Endothelial cell of umbilical vein (primary cell): ENCODE measurements around the gene CYP2E1. TPM values are rescaled to one million over a fixed set of nuclear protein-coding genes. Genes with fewer than 3 reads are reported as not detected.

Experiments used
- BruUV-seq: library from RNA; stranded (reverse); fragments of 400-500 nt; replicated peaks from 2 replicates; lab custom pipeline; 2021; lab: Mats Ljungman, UMichigan
- CTCF ChIA-PET: fragments of 300-600, 350-600 bp; sonication (Branson Sonifier 250); formaldehyde crosslinking; loops from one replicate; lab custom pipeline; 2021; ENCODE audit warnings: antibody characterized with exemption, inconsistent platforms; lab: Charles Lee
- POLR2A ChIA-PET: fragments of 300-600, 350-600 bp; sonication (Branson Sonifier 250); formaldehyde crosslinking; loops from one replicate; lab custom pipeline; 2021; ENCODE audit warnings: antibody characterized with exemption, inconsistent platforms; lab: Charles Lee
- DNase-seq: peaks from one replicate; pipeline ENCODE4 v3.0.0-alpha.2; 2011; ENCODE audit warnings: low read depth, low spot score
- FAIRE-seq: peaks from 2 replicates; lab custom pipeline; 2011; peaks lifted over from hg19 to GRCh38; lab: Jason Lieb, UNC
- H2AFZ ChIP-seq: 2 replicates; pipeline ENCODE4 v1.6.0; 2012; ENCODE audit warnings: low read depth, low read length, control low read depth, inconsistent platforms
- H3K27ac ChIP-seq: 2 replicates; pipeline ENCODE4 v1.5.1; 2011; ENCODE audit warnings: low read depth, mild to moderate bottlenecking, control low read depth, low read length, moderate library complexity; ENCODE audit not compliant: insufficient read depth
- H3K27me3 ChIP-seq, 2 experiments: 2 replicates each; pipeline versions ENCODE4 v1.6.0 to v1.6.1; 2011; ENCODE audit warnings: low read length in 2 of 2, mixed read lengths in 1 of 2; ENCODE audit not compliant: control insufficient read depth in 2 of 2, insufficient read depth in 2 of 2
- H3K36me3 ChIP-seq, 2 experiments: 2 replicates in 1 of 2; 3 replicates in 1 of 2; pipeline ENCODE4 v1.5.1; 2011; ENCODE audit warnings: low read length in 2 of 2, mild to moderate bottlenecking in 1 of 2, moderate library complexity in 1 of 2; ENCODE audit not compliant: control insufficient read depth in 2 of 2, insufficient read depth in 2 of 2; ENCODE audit errors: extremely low read depth in 1 of 2
- H3K4me1 ChIP-seq: 3 replicates; pipeline ENCODE4 v1.5.1; 2011; ENCODE audit warnings: mild to moderate bottlenecking, low read length; ENCODE audit not compliant: control insufficient read depth, insufficient read depth; ENCODE audit errors: extremely low read depth
- H3K4me2 ChIP-seq: 2 replicates; pipeline ENCODE4 v1.6.1; 2011; ENCODE audit warnings: low read length, control low read depth, mixed read lengths; ENCODE audit not compliant: insufficient read depth
- H3K4me3 ChIP-seq, 3 experiments: fragments of 200-600 bp in 1 of 3; sonication (generic), shearing (Covaris generic) in 1 of 3; replicated peaks in 1 of 3; 2 replicates each; pipeline ENCODE4 v1.5.1; 2011 to 2016; ENCODE audit warnings: control low read depth in 3 of 3, low read length in 3 of 3, mild to moderate bottlenecking in 2 of 3, inconsistent platforms in 1 of 3, low read depth in 1 of 3, moderate library complexity in 1 of 3; ENCODE audit not compliant: insufficient read depth in 1 of 3
- H3K79me2 ChIP-seq: 2 replicates; pipeline ENCODE4 v1.6.0; 2012; ENCODE audit warnings: low read length, inconsistent platforms; ENCODE audit not compliant: control insufficient read depth, insufficient read depth
- H3K9ac ChIP-seq: replicated peaks from 2 replicates; pipeline ENCODE3; 2011; ENCODE audit warnings: low read length, control low read depth; ENCODE audit not compliant: insufficient read depth; ENCODE audit errors: extremely low read depth
- H3K9me1 ChIP-seq: replicated peaks from 3 replicates; pipeline ENCODE4 v1.6.0; 2011; ENCODE audit warnings: mild to moderate bottlenecking, low read length; ENCODE audit not compliant: control insufficient read depth, insufficient read depth; ENCODE audit errors: extremely low read depth
- H3K9me3 ChIP-seq: replicated peaks from 2 replicates; pipeline ENCODE4 v1.5.1; 2012; ENCODE audit warnings: low read length, inconsistent platforms; ENCODE audit not compliant: control insufficient read depth, insufficient read depth
- H4K20me1 ChIP-seq: replicated peaks from 2 replicates; pipeline ENCODE3; 2011; ENCODE audit warnings: mild to moderate bottlenecking, low read length; ENCODE audit not compliant: control insufficient read depth, insufficient read depth; ENCODE audit errors: extremely low read depth
- CTCF ChIP-seq, 2 donors: IDR thresholded peaks; 1 replicate in 1 of 2; 2 replicates in 1 of 2; pipeline ENCODE4 v1.5.1; 2011; ENCODE audit warnings: low read length in 2 of 2, mild to moderate bottlenecking in 2 of 2, moderate library complexity in 2 of 2, control low read depth in 1 of 2, inconsistent platforms in 1 of 2, low read depth in 1 of 2; ENCODE audit not compliant: insufficient read depth in 1 of 2; ENCODE audit errors: extremely low read depth in 1 of 2
- EZH2 ChIP-seq: IDR thresholded peaks from 2 replicates; pipeline ENCODE4 v1.6.1; 2012; ENCODE audit warnings: borderline replicate concordance, low read depth, mild to moderate bottlenecking, moderate library complexity, low read length, inconsistent platforms; ENCODE audit not compliant: severe bottlenecking
- FOS ChIP-seq: IDR thresholded peaks from 2 replicates; pipeline ENCODE4 v1.6.1; 2011; ENCODE audit warnings: mild to moderate bottlenecking, low read length, moderate library complexity, borderline replicate concordance; ENCODE audit not compliant: insufficient read depth
- GATA2 ChIP-seq: IDR thresholded peaks from 2 replicates; pipeline ENCODE4 v1.7.0; 2011; ENCODE audit warnings: low read depth, mild to moderate bottlenecking, moderate library complexity, mixed read lengths, low read length; ENCODE audit not compliant: insufficient read length, insufficient read depth
- JUN ChIP-seq: IDR thresholded peaks from 2 replicates; pipeline ENCODE4 v1.6.1; 2011; ENCODE audit warnings: borderline replicate concordance, low read depth; ENCODE audit not compliant: insufficient read length, insufficient read depth
- MAX ChIP-seq: IDR thresholded peaks from 2 replicates; pipeline ENCODE4 v1.6.1; 2011; ENCODE audit not compliant: insufficient read depth, insufficient read length
- MYC ChIP-seq: IDR thresholded peaks from one replicate; pipeline ENCODE4 v1.6.1; 2011; ENCODE audit warnings: mild to moderate bottlenecking, low read depth, low read length
- POLR2A ChIP-seq: IDR thresholded peaks from 2 replicates; pipeline ENCODE4 v1.6.1; 2012; ENCODE audit warnings: low read depth, mild to moderate bottlenecking, control low read depth, low read length
- POLR2AphosphoS5 ChIP-seq: IDR thresholded peaks from 2 replicates; pipeline ENCODE4 v1.6.1; 2012; ENCODE audit warnings: low read depth, mild to moderate bottlenecking, control low read depth, low read length, moderate library complexity; ENCODE audit not compliant: insufficient read depth
- dilution Hi-C: fragments of 300-500 bp; cut with MboI; formaldehyde crosslinking; loops from one replicate; pipeline ENCODE4 v1.15.0; 2019; ENCODE audit warnings: low sequenced_read_pairs; ENCODE audit not compliant: extremely low pct_ligation_motif_present
- intact Hi-C: fragments of 100-400 bp; cut with micrococcal nuclease; formaldehyde crosslinking; loops from one replicate; pipeline ENCODE4 v1.10.0; 2022
- polyA plus RNA-seq, 4 experiments: library from polyadenylated mRNA; depleted of rRNA in 3 of 4; stranded (reverse) in 3 of 4; unstranded in 1 of 4; fragments of >200 nt; gene quantifications; 2 replicates each; pipeline versions ENCODE4 v1.2.1 to v1.2.3, GENCODE V29; 2011 to 2012; ENCODE audit warnings: missing spikeins in 1 of 4
- total RNA-seq: library from RNA; stranded (reverse); gene quantifications from 2 replicates; pipeline ENCODE4 v1.2.3, GENCODE V29; 2021

The CYP2E1 gene
- total and polyA plus RNA-seq, 2 donors (not counting 3 experiments of a cell fraction or from before 2014, with no cell fraction given): 0.08 TPM; not detected in 1

GRCh38 chr10:133564816-133565215 is 37.7 kb downstream of the CYP2E1 start:
- ChIA-PET POLR2A (no interaction called here), CTCF (no interaction called here)
- Histone ChIP-seq H3K4me3 (no peak overlapping the region), H4K20me1 (no peaks in the 10 kb centered on the region), H3K79me2 (no peaks in the 10 kb centered on the region), H3K9me3 (no peaks in the 10 kb centered on the region), H3K27ac (no peak overlapping the region), H2AFZ (no peak overlapping the region), H3K9me1 (no peaks in the 10 kb centered on the region), H3K4me2 (no peak overlapping the region), H3K36me3 (no peaks in the 10 kb centered on the region), H3K27me3 (no peaks in the 10 kb centered on the region), H3K4me1 (no peaks in the 10 kb centered on the region), H3K9ac (no peak overlapping the region)
- intact Hi-C loops: no loop called here
- no TSS peak for BruUV-seq
- TF ChIP-seq FOS: no peak
- TF ChIP-seq GATA2: no peak
- no peak for TF ChIP-seq MYC
- TF ChIP-seq MAX: no peak
- no peak for TF ChIP-seq CTCF (IDR thresholded peaks at IDR 0.05; ENCODE audit: extremely low read depth in 1 of 2, insufficient read depth in 1 of 2, low read depth in 1 of 2, low read length in 2 of 2)
- no peak for TF ChIP-seq JUN
- TF ChIP-seq POLR2A: no peak
- no peak for TF ChIP-seq EZH2
- TF ChIP-seq POLR2AphosphoS5: no peak
- FAIRE-seq: no peak
- no peak for DNase-seq
- dilution Hi-C loops: no loop called here
